ENCODE measurements around the gene PILRB.

Gene PILRB

DNA sequence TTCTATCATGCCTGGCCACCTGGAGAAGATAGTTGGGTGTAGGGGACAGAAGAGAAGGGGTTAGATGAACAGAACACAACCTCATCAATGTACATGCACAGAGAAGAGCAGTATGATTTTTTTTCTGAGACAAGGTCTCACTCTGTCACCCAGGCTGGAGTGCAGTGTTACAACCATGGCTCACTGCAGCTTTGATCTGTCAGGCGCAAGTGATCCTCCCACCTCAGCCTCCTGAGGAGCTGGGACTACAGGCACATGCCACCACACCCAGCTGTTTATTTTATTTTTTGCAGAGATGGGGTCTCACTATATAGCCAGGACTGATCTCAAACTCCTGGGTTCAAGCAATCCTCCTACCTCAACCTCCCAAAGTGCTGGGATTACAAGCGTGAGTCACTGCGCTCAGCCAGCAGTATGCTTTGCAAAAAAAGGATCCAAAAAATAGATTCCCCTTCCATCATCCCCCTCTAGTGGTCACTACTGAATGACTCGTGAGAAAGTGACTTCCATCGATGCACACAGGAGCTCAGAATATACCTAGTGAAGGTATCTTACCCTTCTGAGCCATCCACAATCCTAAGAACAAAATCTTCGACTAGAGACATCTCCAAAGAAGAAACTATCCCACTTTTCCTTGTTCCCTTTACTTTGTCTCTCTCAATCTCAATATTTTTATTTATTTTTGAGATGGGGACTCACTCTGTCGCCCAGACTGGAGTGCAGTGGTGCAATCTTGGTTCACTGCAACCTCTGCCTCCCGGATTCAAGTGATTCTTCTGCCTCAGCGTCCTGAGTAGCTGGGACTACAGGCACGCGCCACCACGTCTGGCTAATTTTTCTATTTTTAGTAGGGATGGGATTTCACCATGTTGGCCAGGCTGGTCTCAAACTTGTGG lies 49.6 kb downstream of the PILRB start:
- no peak for DNase-seq (ENCODE audit: low read depth, low spot score)

DNA sequence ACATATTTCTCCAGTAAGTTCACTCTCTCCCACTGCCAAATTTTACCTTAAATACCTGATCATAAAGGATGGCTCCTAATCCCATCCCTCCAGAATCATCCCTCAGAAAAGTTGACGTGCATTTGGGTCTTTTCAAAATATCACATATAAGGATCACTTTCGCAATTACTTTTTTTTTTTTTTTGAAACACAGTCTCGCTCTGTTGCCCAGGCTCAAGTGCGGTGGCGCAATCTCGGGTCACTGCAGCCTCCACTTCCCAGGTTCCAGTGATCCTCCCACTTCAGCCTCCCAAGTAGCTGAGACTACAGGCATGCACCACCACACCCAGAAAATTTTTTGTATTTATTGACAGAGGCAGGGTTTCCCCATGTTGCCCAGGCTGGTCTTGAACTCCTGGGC lies 53.2 kb downstream of the PILRB start:
- TF ChIP-seq, protein P1, sequence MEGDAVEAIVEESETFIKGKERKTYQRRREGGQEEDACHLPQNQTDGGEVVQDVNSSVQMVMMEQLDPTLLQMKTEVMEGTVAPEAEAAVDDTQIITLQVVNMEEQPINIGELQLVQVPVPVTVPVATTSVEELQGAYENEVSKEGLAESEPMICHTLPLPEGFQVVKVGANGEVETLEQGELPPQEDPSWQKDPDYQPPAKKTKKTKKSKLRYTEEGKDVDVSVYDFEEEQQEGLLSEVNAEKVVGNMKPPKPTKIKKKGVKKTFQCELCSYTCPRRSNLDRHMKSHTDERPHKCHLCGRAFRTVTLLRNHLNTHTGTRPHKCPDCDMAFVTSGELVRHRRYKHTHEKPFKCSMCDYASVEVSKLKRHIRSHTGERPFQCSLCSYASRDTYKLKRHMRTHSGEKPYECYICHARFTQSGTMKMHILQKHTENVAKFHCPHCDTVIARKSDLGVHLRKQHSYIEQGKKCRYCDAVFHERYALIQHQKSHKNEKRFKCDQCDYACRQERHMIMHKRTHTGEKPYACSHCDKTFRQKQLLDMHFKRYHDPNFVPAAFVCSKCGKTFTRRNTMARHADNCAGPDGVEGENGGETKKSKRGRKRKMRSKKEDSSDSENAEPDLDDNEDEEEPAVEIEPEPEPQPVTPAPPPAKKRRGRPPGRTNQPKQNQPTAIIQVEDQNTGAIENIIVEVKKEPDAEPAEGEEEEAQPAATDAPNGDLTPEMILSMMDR (IDR thresholded peaks at IDR 0.05; ENCODE audit: insufficient read depth, low read length, missing control alignments): no peak
- no peak overlapping the region for H3K4me3 ChIP-seq (ENCODE audit: low read depth, low read length)
- DNase-seq (ENCODE audit: low read depth, low spot score): no peak
- POLR2A ChIA-PET: no interaction called here
- CTCF ChIA-PET: interaction anchor here (1.2 to 1.4 kb wide), 3 partner anchors 9 to 18 kb away, joined by 3 to 4 read pairs (median 3); no protein-coding TSS in a partner anchor

More for the DNA sequence above, 49.6 kb downstream of the PILRB start:
- CTCF ChIA-PET: interaction anchor here (0.7 to 3.8 kb wide), 24 partner anchors 8 to 290 kb away, joined by 3 to 30 read pairs (median 6); partner anchors contain the start of genes MEPCE and ZCWPW1
- POLR2A ChIA-PET: no interaction called here
- H3K4me3 ChIP-seq (ENCODE audit: low read depth, low read length): no peak overlapping the region
- TF ChIP-seq, protein P1 (IDR thresholded peaks at IDR 0.05; ENCODE audit: insufficient read depth, low read length, missing control alignments): peak; percentile 59

DNA sequence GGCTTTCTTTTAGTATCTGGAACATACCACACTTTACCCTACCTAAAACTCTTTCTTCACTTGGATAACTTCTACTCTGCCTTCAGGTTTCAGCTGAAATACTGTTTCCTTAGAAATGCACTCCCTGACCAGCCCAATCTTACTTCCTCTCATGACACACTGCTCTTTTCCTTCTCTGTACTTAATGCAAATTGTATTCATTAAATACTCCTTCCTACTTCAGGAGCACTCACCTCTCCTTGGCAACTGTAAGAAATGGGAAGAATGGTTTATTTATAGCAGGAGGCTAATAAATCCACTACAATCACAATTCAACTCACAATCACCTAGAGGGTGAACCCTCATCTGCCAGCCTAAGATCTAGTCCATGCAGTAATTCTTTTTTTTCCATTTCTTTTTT lies 55.4 kb downstream of the PILRB start:
- H3K4me3 ChIP-seq (ENCODE audit: low read depth, low read length): no peak overlapping the region
- no peak for DNase-seq (ENCODE audit: low read depth, low spot score)
- POLR2A ChIA-PET: no interaction called here
- TF ChIP-seq, protein P1 (IDR thresholded peaks at IDR 0.05; ENCODE audit: insufficient read depth, low read length, missing control alignments): no peak
- CTCF ChIA-PET: interaction anchor here (1.0 to 1.9 kb wide), 2 partner anchors 10 to 14 kb away, joined by 3 to 10 read pairs; no protein-coding TSS in a partner anchor

DNA sequence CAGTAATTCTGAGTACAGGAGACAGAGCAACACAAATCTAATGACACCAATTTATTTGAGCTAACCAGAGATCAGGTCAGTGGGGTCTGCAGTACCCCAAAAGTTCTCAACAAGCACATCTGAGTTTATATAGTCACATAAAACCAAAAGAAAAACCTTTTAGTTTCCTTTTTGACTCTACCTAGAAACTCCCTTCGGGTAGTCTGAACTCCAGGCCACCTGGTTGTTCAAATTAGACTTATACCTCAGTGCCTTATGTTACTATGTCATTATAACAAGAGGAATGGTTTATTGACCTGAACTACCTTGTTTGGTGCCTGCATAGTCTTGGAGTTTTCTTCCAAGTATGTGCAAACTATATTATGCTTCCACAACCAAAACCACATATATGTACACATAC lies 56.0 kb downstream of the PILRB start:
- no peak for DNase-seq (ENCODE audit: low read depth, low spot score)
- ChIA-PET CTCF (no interaction called here), POLR2A (no interaction called here)
- H3K4me3 ChIP-seq (ENCODE audit: low read depth, low read length): no peak overlapping the region
- TF ChIP-seq, protein P1 (IDR thresholded peaks at IDR 0.05; ENCODE audit: insufficient read depth, low read length, missing control alignments): no peak

DNA sequence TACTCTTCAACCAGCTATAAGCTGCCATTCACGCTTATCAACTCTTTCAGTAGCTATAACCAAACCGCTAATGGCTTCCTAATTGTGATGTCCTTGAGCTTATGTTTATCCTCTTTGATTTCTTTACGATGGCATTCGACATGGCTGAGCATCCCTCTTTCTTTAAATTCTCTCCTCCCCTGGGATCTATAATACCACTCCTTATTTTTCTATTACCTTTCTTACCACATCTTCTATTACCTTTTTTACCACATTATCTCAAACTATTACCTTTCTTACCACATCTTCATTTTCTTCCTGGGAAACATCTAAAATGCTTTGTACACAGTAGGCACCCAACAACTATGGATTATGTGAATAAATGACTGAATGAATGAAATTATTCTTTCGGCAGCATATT lies 57.5 kb downstream of the PILRB start:
- CTCF ChIA-PET: interaction anchor here (0.7 to 2.3 kb wide), 3 partner anchors 8 to 877 kb away, joined by 3 to 23 read pairs (median 8); no protein-coding TSS in a partner anchor
- TF ChIP-seq, protein P1 (IDR thresholded peaks at IDR 0.05; ENCODE audit: insufficient read depth, low read length, missing control alignments): no peak
- DNase-seq (ENCODE audit: low read depth, low spot score): no peak
- no peak overlapping the region for H3K4me3 ChIP-seq (ENCODE audit: low read depth, low read length)
- POLR2A ChIA-PET: interaction anchor here (0.8 to 3.3 kb wide), 2 partner anchors 13 kb away, joined by 4 to 15 read pairs; partner anchors contain the start of gene ZCWPW1

All from AG04449 (cell line).